ENCODE results near the gene SPG7.
"Not testable (repeated sequence)": the region's sequence is repeated elsewhere in the genome, so short reads cannot be mapped to it uniquely, and the experiment has no call there.

SPG7 gene

DNA sequence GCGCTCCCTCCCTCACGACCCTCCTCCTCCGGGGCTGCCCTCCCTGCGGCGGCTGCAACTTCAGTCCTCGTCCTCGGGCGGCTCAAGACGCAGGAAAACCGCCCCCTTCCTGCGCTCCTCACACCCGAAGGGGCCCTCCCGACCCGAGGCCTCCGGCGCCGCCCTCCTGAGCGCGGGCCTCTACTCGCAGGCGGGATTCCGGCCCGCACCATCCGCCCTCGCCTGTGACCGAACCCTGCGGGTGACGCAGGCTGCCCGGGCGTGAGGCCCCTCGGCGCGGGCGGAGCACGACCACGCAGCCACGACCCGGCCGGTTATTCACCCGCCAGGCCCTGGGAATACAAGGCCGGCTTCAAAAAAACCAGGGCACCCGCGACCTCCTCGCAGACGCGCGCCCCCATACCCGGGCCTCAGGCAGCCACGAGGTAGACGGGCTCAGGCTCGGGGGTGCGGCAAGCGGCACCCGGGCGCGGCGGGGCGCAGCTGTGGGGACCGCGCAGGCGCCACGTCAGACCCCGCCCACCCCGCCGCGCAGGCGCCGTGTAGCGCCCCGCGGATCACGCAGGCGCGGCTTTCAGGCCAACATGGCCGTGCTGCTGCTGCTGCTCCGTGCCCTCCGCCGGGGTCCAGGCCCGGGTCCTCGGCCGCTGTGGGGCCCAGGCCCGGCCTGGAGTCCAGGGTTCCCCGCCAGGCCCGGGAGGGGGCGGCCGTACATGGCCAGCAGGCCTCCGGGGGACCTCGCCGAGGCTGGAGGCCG, at the start of gene SPG7:
SPG7 (plus strand) TSS at position 570 of the 757 bp plus-strand sequence; CDS start at position 585, 15 bp downstream.
- peak; percentile 91 to 92 for DNase-seq

DNA sequence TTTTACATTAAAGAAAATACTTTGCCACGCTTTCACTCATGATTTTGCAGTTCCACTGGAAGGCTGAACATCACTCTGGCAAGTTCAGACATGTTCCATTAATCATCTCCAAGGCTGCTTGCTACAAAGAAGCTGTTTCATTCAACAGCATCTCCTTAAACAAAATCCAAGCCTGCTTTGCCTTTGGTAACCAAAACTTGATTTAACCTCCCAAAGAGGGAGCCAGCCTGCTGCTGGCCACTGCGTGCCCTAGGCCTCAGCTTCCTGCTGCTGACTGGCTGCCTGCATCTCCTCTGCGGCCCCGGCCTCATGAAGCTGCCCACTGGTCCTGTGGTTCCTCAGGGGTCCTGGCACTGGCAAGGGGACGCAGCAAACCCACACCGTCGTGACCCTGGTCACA, 49.7 kb upstream of the SPG7 start:
- no peak for DNase-seq

DNA sequence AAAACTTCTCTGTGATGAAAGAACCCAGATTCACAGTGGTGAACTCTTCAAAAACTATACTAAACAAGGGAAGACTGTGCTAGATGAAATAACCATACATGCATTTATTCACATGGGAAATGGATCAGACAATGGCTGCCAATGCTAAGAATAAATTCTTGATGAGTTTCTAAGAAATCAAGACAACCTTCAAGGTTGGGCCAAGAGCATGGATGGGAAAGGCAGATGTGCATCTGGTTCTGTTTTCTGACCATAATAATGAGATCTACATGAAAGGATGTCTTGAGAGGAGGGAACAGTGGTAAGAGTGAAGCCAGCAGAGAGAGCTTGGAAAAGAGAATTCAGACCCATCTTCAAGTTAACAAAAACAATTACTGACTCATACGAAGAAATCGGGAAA, 49.2 kb upstream of the SPG7 start:
- no peak for DNase-seq

DNA sequence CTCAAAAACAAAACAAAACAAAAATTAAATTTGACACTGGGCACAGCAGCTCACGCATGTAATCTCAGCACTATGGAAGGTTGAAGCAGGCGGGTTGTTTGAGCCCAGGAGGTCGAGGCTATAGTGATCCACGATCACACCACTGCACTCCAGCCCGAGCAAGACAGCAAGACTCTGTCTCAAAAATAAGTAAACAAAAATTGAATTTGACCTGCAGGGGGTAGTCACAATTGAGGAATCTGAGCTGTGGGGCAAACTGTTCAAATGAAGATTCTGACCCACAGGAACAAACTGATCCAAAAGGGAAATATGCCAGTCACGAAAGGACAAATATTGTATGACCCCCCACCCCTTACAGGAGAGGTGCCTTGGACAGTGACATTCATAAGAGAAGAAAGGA, 47.6 kb upstream of the SPG7 start:
- no peak for DNase-seq

DNA sequence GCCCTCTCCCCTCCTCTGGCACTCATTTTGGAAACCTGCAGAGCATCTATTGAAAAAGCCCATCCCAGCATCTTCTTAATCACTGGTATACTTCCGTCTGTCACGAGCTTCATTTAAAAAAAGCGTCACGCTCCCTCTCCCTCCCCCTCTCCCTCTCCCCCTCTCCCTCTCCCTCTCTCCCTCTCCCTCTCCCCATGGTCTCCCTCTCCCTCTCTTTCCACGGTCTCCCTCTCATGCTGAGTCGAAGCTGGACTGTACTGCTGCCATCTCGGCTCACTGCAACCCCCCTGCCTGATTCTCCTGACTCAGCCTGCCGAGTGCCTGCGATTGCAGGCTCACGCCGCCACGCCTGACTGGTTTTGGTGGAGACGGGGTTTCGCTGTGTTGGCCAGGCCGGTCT, 46.3 kb upstream of the SPG7 start:
- not testable (repeated sequence) for DNase-seq

- not testable (repeated sequence) for DNase-seq
Measured at GRCh38 chr16:89462639-89463038, 45.6 kb upstream of the SPG7 start.

- DNase-seq, result not testable (repeated sequence)
Measured at GRCh38 chr16:89463312-89463711, 44.9 kb upstream of the SPG7 start.

GRCh38 chr16:89466920-89467319, 41.3 kb upstream of the SPG7 start:
- no peak for DNase-seq

- no peak for DNase-seq
Measured at GRCh38 chr16:89467382-89467781, 40.8 kb upstream of the SPG7 start.

GRCh38 chr16:89472711-89473075, 35.5 kb upstream of the SPG7 start:
- no peak for DNase-seq

GRCh38 chr16:89473136-89473712, 35.0 kb upstream of the SPG7 start:
- no peak for DNase-seq

- peak in 1 of 2 donors; percentile 31 for DNase-seq
Measured at GRCh38 chr16:89473791-89474414, 34.3 kb upstream of the SPG7 start.

DNA sequence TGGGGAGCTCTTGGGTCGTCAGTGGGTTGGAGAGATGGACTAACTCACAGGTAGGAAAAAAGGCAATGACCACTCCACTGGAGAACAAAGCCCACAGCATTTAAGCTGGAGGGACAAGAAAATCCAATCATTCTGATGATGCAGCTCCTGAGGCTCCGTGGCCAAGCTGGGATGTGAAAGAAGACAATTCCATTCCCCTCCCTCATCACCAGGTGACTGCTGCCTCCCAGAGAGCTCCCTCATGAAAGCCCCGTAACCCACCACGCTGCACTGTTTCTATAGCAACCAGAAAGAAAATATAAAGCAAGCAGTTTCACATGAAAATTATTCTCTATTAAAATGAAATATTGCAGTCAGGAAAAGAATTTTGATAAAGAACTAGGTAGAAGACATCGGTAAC, 33.1 kb upstream of the SPG7 start:
- DNase-seq, result no peak

DNA sequence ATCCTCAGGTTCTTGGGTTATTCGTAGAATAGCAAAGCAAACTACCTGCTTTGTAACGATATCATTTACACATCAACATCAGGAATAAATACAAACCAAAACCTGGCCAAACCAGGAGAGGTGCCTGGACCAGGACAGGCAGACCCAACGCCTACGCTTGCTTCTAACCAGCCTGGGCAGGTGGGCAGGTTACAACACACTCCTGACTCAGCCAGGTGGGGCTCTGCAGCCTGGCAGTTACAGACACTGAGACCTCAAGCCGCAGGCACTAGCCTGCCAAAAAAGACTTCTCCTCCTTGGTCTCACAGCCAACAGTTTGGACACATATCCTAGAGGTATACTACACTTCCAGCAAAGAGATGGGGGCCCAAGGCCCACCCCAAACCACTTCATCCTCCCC, 31.8 kb upstream of the SPG7 start:
- DNase-seq, result no peak

DNA sequence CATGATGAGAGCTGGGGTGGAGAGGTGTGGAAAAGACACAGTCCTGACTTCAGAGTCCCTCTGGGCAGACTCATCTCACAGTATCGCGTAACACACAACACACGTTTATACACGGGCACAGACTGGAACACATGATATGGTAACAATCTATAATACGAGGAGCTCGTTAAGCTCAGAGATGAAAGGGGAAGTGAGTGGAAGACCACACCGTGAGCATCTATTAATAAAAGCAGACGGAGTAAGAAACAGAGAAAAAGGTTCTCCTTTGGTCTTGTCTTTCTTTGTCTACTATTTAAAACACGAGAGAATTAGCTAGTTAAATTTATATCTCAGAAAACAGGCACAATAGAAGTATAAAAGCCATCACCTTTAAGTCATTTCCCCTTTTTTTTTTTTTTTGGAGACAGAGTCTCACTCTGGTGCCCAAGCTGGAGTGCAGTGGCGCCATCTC, 31.4 kb upstream of the SPG7 start:
- DNase-seq, result no peak

DNA sequence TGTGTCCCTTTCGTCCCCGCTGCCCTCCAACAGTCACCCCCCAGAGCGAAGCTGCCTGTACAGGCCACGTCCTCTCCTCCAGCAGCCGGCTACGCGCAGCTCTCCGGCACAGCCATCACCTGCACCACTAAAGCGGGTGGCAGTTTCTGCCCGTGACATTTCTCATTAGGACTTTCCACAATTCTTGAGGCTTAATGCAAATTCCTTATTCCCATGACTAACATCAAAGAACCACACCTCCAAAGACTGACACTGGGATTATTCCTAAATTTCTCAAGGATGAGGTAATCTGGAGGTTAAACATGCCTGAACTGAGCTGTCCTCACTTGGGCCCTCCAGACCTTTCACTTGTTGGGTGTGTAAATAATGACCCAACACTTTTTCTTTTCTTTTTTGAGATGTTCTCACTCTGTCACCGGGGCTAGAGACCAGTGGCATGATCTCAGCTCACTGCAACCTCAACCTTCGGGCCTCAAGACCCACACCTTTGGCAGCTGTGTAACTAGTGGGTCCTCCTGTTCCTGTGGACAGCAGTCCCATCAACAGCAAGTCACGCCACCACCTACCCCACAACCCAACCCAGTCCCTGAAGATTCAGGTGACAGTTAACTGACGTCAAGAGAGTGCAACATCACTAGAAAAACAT, 29.5 kb upstream of the SPG7 start:
- no peak for DNase-seq

DNA sequence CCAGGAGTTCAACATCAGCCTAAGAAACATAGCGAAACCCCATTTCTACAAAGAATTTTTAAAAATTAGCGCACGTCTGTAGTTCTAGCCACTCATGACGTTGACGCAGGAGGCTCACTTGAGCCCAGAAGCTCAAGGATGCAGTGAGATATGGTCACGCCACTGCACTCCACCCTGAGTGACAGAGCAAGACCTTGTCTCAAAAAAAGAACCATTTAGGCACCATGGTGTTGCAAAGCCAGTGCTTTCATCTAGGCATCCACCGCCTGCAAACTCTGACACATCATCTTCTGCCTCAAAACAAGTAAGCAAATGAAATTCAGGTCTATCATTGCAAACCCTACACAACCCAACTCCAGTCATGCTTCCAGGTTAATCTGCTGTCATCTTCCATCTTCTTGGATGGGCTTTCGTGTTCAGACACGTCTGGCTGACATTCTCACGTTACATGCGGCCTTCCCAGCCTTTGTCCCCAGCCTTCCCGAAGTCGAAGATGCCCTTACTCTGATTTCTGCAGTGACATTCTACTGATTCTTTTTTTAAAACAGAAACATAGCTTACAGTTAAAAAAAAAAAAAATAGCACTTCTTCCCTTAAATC, 26.7 kb upstream of the SPG7 start:
- no peak for DNase-seq

- no peak for DNase-seq
Measured at GRCh38 chr16:89482150-89482816, 25.9 kb upstream of the SPG7 start.

GRCh38 chr16:89482817-89483205, 25.4 kb upstream of the SPG7 start:
- no peak for DNase-seq

DNA sequence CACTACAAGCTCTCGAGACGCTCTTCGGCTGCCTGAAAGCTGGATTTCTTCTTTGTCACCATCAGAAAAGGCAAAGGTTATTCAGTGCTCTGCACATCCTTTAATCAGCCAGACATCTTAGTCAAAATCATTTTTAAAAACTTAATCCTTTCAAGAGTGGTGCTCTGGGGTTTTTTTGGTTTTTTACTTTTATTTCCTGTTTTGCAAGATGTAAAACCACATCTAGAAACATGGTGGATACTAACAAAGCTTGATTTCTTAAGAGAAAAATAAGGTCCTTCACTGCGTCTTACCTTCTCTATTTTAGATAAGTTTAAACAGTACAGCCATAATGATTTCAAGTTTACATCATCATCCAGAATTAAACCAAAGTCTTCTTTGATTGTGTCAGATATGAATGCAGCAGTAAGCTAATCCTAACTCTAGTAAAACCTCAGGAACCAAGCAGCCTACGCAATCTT, 24.1 kb upstream of the SPG7 start:
- peak in 1 of 2 donors; percentile 66 for DNase-seq

- DNase-seq, result peak; percentile 45 to 52
Measured at GRCh38 chr16:89484923-89485679, 23.1 kb upstream of the SPG7 start.
